B cell (primary cell): Measurements from ENCODE around the gene NAE1. TPM values are rescaled to one million over a fixed set of nuclear protein-coding genes. Genes with fewer than 3 reads are reported as not detected.

Source experiments
- ATAC-seq: fragments of 200-7000 bp; cut with Tn5 transposase; one replicate; pipeline ENCODE4 v1.10.0; 2021; ENCODE audit warnings: low read depth, mild to moderate bottlenecking, moderate number of reproducible peaks, moderate library complexity
- CTCF ChIA-PET: fragments of 350-600 bp; sonication (Branson Sonifier 250); formaldehyde crosslinking; loops from one replicate; lab custom pipeline; 2021; ENCODE audit warnings: antibody characterized with exemption, inconsistent platforms; lab: Charles Lee
- POLR2A ChIA-PET: fragments of 350-600 bp; sonication (Branson Sonifier 250); formaldehyde crosslinking; loops from one replicate; lab custom pipeline; 2021; ENCODE audit warnings: antibody characterized with exemption; lab: Charles Lee
- DNase-seq: peaks from one replicate; pipeline ENCODE4 v3.0.0; 2013
- H2AFZ ChIP-seq: 2 replicates; pipeline ENCODE4 v1.6.1; 2012; ENCODE audit warnings: mild to moderate bottlenecking, low read depth, low read length; ENCODE audit not compliant: insufficient read depth, poor library complexity, severe bottlenecking
- H3K27ac ChIP-seq, 2 donors: 1 replicate in 1 of 2; 2 replicates in 1 of 2; pipeline ENCODE4 v1.5.1; 2012 to 2013; ENCODE audit warnings: low read length in 2 of 2, mild to moderate bottlenecking in 2 of 2, moderate library complexity in 1 of 2
- H3K27me3 ChIP-seq, 4 experiments: fragments of 200-600 bp in 1 of 4; sonication (generic) in 1 of 4; replicated peaks in 1 of 4; 1 replicate in 2 of 4; 2 replicates in 2 of 4; pipeline versions ENCODE4 v1.6.1 to v1.7.0; 2013 to 2016; ENCODE audit warnings: low read length in 3 of 4, mild to moderate bottlenecking in 2 of 4, mixed read lengths in 1 of 4, moderate library complexity in 1 of 4; ENCODE audit not compliant: insufficient read depth in 4 of 4, control insufficient read depth in 3 of 4; ENCODE audit errors: control extremely low read depth in 1 of 4
- H3K36me3 ChIP-seq, 2 experiments: replicated peaks in 1 of 2; 1 replicate in 1 of 2; 2 replicates in 1 of 2; pipeline versions ENCODE4 v1.6.1 to v1.7.1; 2013; ENCODE audit warnings: low read length in 1 of 2; ENCODE audit not compliant: insufficient read depth in 2 of 2, control insufficient read depth in 1 of 2; ENCODE audit errors: control extremely low read depth in 1 of 2, extremely low read depth in 1 of 2
- H3K4me1 ChIP-seq, 2 donors: fragments of 200-600 bp in 1 of 2; sonication (generic) in 1 of 2; 1 replicate in 1 of 2; 2 replicates in 1 of 2; pipeline versions ENCODE4 v1.5.1 to v1.6.1; 2013 to 2017; ENCODE audit warnings: low read length in 2 of 2; ENCODE audit not compliant: control insufficient read depth in 2 of 2, insufficient read depth in 2 of 2
- H3K4me2 ChIP-seq: replicated peaks from 2 replicates; pipeline ENCODE3; 2012; ENCODE audit warnings: mild to moderate bottlenecking, low read depth, low read length; ENCODE audit not compliant: poor library complexity, severe bottlenecking
- H3K4me3 ChIP-seq, 5 experiments: fragments of 200-600 bp in 1 of 5; sonication (generic) in 1 of 5; 1 replicate in 3 of 5; 2 replicates in 2 of 5; pipeline versions ENCODE4 v1.5.1 to v1.7.0; 2011 to 2016; ENCODE audit warnings: low read length in 4 of 5, mild to moderate bottlenecking in 4 of 5, low read depth in 2 of 5, control low read depth in 1 of 5, moderate library complexity in 1 of 5; ENCODE audit not compliant: insufficient read depth in 1 of 5; ENCODE audit errors: control extremely low read depth in 1 of 5, extremely low read depth in 1 of 5
- H3K79me2 ChIP-seq: fragments of 200-600 bp; sonication (generic); one replicate; pipeline ENCODE4 v1.6.0; 2016; ENCODE audit warnings: low read length; ENCODE audit not compliant: control insufficient read depth, insufficient read depth
- H3K9ac ChIP-seq: fragments of 200-600 bp; sonication (generic); 2 replicates; pipeline ENCODE4 v1.6.1; 2017; ENCODE audit warnings: mild to moderate bottlenecking, low read length, moderate library complexity
- H3K9me3 ChIP-seq, 3 donors: one replicate each; pipeline versions ENCODE4 v1.6.1 to v1.7.1; 2013; ENCODE audit warnings: low read length in 2 of 3; ENCODE audit not compliant: control insufficient read depth in 2 of 3, insufficient read depth in 1 of 3; ENCODE audit errors: control extremely low read depth in 1 of 3
- H4K20me1 ChIP-seq: 2 replicates; pipeline ENCODE4 v1.6.0; 2012; ENCODE audit warnings: mild to moderate bottlenecking, low read length; ENCODE audit not compliant: insufficient read depth, control insufficient read depth, poor library complexity, severe bottlenecking
- H3K27ac Mint-ChIP-seq: one replicate; pipeline ENCODE4 v1.8.0; 2021; ENCODE audit warnings: mixed read lengths
- H3K27me3 Mint-ChIP-seq: one replicate; pipeline ENCODE4 v1.8.0; 2021; ENCODE audit warnings: mixed read lengths
- H3K4me1 Mint-ChIP-seq: one replicate; pipeline ENCODE4 v1.8.0; 2021; ENCODE audit warnings: mixed read lengths
- H3K4me3 Mint-ChIP-seq: one replicate; pipeline ENCODE4 v1.8.0; 2021; ENCODE audit warnings: mixed read lengths
- H3K9me3 Mint-ChIP-seq: one replicate; pipeline ENCODE4 v1.8.0; 2022; ENCODE audit warnings: mixed read lengths; ENCODE audit not compliant: insufficient read depth
- CTCF ChIP-seq: fragments of 200-600 bp; IDR thresholded peaks from one replicate; pipeline ENCODE4 v1.8.0; 2022; ENCODE audit warnings: antibody characterized with exemption, mild to moderate bottlenecking
- EZH2 ChIP-seq: IDR thresholded peaks from 2 replicates; pipeline ENCODE4 v1.6.1; 2012; ENCODE audit warnings: borderline replicate concordance, low read depth, mild to moderate bottlenecking, moderate library complexity, low read length; ENCODE audit not compliant: insufficient read depth, poor library complexity, severe bottlenecking
- WGBS: methylation state at CpG from one replicate; pipeline ENCODE4 v1.1.5; 2013; ENCODE audit warnings: missing lambda C conversion rate; ENCODE audit not compliant: insufficient coverage; 5-methylcytosine and 5-hydroxymethylcytosine counted together
- intact Hi-C: fragments of 100-400 bp; cut with micrococcal nuclease; formaldehyde crosslinking; loops from one replicate; pipeline ENCODE4 v1.10.0; 2022
- polyA plus RNA-seq: library from polyadenylated mRNA; depleted of rRNA; stranded (reverse); fragments of >200 nt; gene quantifications from 2 replicates; pipeline ENCODE4 v1.2.3, GENCODE V29; 2012
- total RNA-seq, 2 donors: library from RNA; stranded (reverse); fragments of 120-200 nt in 1 of 2; gene quantifications; 1 replicate in 1 of 2; 2 replicates in 1 of 2; pipeline versions ENCODE4 v1.2.3 to v1.2.4, GENCODE V29; 2013 to 2022

NAE1 gene
- total and polyA plus RNA-seq, 2 donors (not counting 1 experiment from before 2014, with no cell fraction given): 19.3 to 57.6 TPM

GRCh38 chr16:66811043-66811442 lies 19.7 kb downstream of the NAE1 start:
- H3K27ac ChIP-seq: no peak overlapping the region
- POLR2A ChIA-PET: no interaction called here
- peaks cover 13 to 40% of the 10 kb centered on the region in 2 experiments for H3K36me3 ChIP-seq
- no peak overlapping the region for H2AFZ ChIP-seq
- no peaks in the 10 kb centered on the region for H3K27me3 ChIP-seq
- Mint-ChIP-seq H3K4me3 (no peak overlapping the region), H3K4me1 (no peaks in the 10 kb centered on the region), H3K27ac (no peak overlapping the region), H3K9me3 (no peaks in the 10 kb centered on the region), H3K27me3 (no peaks in the 10 kb centered on the region)
- H3K79me2 ChIP-seq: no peaks in the 10 kb centered on the region
- no peak overlapping the region for H3K4me3 ChIP-seq
- DNase-seq (no peak), ATAC-seq (no peak)
- WGBS: 100% methylated on average over 4 of the region's 7 CpGs
- H3K4me1 ChIP-seq: no peaks in the 10 kb centered on the region
- H4K20me1 ChIP-seq: no peaks in the 10 kb centered on the region
- CTCF ChIA-PET: no interaction called here
- no peak overlapping the region for H3K4me2 ChIP-seq
- H3K9ac ChIP-seq: no peak overlapping the region
- intact Hi-C loops: no loop called here
- TF ChIP-seq EZH2 (no peak), CTCF (no peak)
- H3K9me3 ChIP-seq: no peaks in the 10 kb centered on the region

DNA sequence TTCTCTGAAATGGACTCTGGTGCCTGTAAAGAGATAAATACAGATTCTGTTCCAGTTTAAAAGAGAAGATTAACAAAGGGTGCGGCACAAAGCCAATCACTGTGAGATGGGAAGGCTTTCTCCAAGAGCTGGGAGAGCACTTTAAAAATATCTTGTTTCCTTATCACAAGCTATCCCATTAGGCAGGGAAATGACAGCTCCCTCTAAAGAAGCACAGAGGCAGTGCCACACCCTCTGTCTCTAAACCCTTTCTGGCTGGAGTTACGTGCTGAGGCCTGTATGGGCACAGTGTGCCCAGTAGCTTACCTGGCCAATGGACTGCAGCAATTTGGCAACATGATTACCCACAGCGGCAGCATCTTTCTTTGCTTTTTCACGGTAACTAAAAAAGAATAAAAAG lies 20.4 kb downstream of the NAE1 start:
- DNase-seq (no peak), ATAC-seq (no peak)
- Histone ChIP-seq H3K4me3 (no peak overlapping the region), H2AFZ (no peak overlapping the region), H3K36me3 (peaks cover 15 to 41% of the 10 kb centered on the region in 2 experiments), H3K27ac (no peak overlapping the region), H3K27me3 (no peaks in the 10 kb centered on the region), H3K9me3 (no peaks in the 10 kb centered on the region), H3K79me2 (no peaks in the 10 kb centered on the region), H3K4me1 (no peaks in the 10 kb centered on the region), H4K20me1 (no peaks in the 10 kb centered on the region), H3K9ac (no peak overlapping the region), H3K4me2 (no peak overlapping the region)
- no peaks in the 10 kb centered on the region for H3K27me3 Mint-ChIP-seq
- H3K27ac Mint-ChIP-seq: no peak overlapping the region
- H3K4me1 Mint-ChIP-seq: no peaks in the 10 kb centered on the region
- ChIA-PET CTCF (no interaction called here), POLR2A (interaction anchor here (0.5 kb wide), 1 partner anchor 12 kb away, joined by 4 read pairs; no protein-coding TSS in a partner anchor)
- no peaks in the 10 kb centered on the region for H3K9me3 Mint-ChIP-seq
- intact Hi-C loops: no loop called here
- no peak overlapping the region for H3K4me3 Mint-ChIP-seq
- no peak for TF ChIP-seq EZH2
- TF ChIP-seq CTCF: no peak
- 100% methylated on average over 2 of the region's 4 CpGs for WGBS
